Inflammatory macrophage treated with lipopolysaccharide for 1 hour (primary cell): Measurements from ENCODE around the gene KISS1R.
A peak's percentile ranks its signal among the peaks of the same experiment; 100 is the strongest.
"Not testable (repeated sequence)": the region's sequence is repeated elsewhere in the genome, so short reads cannot be mapped to it uniquely, and the experiment has no call there.

Experiments
- DNase-seq, 2 donors: peaks; one replicate each; pipeline ENCODE4 v3.0.0-alpha.2; 2020 to 2022

KISS1R gene

GRCh38 chr19:955803-956765 is 39.0 kb downstream of the KISS1R start:
- no peak for DNase-seq

DNA sequence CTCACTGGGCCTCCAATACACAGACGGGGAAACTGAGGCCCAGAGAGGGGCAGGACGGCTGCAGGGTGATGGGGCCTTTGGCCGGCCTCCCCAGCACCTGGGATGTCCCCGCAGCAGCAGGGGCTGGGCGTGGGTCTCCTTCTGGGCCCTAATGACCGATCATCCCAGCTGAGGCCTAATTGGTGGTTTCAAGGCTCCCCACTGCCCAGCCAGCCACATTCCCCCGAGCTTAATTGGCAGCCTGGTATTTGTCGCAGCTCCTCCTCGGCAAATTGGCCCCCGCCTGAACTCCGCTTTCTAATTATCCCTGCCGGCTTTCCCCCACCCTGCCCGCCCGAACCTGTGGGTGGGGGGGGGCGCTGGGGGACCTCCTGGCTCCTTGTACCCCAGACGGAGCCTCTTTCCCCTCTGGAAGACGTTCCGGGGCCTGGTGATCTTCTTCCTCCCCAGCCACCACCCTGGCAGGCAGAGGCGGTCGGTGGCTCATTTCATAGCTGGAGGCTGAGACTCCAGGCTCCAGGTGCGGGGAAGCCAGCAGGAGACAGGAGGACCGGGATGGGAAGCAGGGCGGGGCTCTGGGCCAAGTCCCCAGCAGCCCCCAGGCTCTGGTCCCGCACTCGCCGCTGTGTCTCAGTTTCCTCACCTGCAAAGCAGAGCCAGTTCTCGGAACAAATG is 39.8 kb downstream of the KISS1R start:
- DNase-seq: no peak

DNA sequence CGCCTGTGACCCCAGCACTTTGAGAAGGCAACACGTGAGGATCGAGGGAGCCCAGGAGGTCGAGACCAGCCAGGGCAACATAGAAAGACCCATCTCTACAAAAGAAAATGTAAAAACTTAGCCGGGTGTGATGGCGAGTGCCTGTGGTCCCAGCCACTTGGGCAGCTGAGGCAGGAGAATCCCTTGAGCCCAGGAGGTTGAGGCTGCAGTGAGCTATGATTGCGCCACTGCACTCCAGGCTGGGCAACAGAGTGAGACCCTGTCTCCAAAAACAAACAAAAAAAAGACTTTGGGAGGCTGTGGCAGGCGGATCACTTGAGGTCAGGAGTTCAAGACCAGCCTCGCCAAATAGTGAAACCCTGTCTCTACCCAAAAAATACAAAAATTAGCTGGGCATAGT is 40.4 kb downstream of the KISS1R start:
- not testable (repeated sequence) for DNase-seq

- peak in 1 of 2 donors; percentile 37 for DNase-seq
These were observed 42.1 kb downstream of the KISS1R start for GRCh38 chr19:958967-959855.

GRCh38 chr19:960020-960419 is 42.9 kb downstream of the KISS1R start:
- no peak for DNase-seq

DNA sequence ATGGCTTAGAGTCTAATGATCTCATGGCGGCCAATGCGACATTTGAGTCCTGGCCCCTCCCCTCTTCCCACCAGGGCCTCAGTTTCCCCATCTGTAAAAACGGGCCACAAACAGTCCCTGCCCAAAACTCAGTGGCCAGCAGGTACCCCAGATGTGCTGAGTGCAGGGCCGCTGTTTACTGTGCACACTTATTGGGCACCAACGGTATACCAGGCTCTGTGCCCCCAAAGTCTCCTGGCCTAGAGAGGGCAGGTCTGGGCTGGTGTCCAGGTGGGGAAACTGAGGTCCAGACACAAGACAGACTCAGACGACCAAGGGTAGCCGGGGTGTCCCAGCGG is 43.4 kb downstream of the KISS1R start:
- DNase-seq: no peak

DNA sequence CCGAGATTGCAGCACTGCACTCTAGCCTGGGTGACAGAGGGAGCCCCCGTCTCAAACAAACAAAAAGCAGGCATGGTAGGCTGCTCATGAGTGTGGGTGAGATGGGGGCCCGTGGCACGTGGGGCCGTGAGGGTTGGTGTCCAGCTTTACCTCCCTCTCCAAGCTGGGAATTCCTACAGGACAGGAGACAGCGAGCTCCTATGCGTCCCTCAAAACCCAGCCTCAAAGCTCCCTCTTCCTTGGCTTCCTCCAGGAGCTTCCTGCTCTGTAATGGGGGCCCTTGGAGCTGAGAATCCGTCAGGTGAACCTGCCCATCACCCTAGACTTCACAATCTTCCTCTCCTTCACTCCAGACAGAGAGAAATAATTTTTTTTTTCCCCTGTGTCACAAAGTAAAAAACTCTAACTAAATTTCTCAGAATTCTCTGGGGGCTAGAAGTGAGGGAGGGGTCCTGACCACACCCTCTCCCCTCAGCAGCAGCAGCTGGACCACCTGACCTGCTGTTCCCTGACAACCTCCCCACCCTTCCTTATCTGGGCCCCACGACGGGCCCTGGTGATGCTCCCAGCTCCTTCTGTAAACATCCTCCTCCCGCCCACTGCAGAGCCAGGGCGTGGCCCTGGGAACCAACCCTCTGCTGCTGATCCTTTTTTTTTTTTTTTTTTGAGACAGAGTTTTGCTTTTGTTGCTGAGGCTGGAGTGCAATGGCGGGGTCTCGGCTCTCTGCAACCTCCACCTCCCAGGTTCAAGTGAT is 44.9 kb downstream of the KISS1R start:
- DNase-seq: peak; percentile 38 to 47

DNA sequence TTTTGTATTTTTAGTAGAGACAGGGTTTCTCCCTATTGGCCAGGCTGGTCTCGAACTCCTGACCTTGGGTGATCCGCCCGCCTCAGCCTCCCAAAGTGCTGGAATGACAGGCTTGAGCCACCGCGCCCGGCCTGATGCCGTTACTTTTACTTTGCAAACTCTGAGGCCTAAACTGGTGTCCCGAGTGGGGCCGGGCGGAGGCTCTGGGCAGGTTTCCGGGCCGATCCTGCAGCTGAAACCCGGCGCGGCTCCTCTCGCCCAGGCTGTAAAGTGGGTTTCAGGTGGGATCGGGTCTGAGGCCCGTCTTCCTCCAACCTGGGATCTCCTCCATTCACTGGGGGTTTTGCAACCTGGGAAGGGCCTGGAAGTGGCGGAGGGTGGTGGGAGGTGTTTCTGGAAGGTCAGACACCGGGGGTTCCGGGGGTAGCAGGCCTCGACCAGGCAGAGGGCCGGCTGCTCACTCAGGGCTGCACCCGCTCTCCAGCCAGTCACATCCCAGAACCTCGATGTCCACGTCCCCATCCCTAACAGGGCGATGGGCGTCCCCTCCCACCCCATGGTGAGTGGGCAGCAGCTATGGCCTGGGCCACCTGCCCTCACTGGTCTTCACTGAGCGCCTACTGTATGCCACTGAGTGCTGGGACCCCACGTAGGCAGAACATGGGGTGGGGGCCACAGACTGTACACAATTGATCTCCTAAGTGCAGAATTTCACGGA is 45.7 kb downstream of the KISS1R start:
- DNase-seq: no peak

GRCh38 chr19:963486-963951 is 46.4 kb downstream of the KISS1R start:
- DNase-seq: no peak

DNA sequence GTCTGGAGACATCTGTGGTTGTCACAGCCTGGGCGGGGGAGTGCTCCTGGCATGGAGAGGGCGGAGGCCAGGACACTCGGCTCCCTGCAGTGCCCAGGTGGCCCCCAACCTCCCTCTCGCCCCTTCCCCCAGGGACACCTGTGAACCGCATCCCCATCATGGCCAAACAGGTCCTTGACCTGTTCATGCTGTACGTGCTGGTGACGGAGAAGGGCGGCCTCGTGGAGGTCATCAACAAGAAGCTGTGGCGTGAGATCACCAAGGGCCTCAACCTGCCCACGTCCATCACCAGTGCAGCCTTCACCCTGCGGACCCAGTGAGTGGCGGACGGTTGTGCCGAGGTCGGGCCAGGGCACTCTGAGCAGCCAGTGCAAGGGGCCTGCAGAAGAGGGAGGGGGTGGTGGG is 47.0 kb downstream of the KISS1R start:
- DNase-seq: no peak

GRCh38 chr19:964761-965694 is 47.9 kb downstream of the KISS1R start:
- DNase-seq: no peak

DNA sequence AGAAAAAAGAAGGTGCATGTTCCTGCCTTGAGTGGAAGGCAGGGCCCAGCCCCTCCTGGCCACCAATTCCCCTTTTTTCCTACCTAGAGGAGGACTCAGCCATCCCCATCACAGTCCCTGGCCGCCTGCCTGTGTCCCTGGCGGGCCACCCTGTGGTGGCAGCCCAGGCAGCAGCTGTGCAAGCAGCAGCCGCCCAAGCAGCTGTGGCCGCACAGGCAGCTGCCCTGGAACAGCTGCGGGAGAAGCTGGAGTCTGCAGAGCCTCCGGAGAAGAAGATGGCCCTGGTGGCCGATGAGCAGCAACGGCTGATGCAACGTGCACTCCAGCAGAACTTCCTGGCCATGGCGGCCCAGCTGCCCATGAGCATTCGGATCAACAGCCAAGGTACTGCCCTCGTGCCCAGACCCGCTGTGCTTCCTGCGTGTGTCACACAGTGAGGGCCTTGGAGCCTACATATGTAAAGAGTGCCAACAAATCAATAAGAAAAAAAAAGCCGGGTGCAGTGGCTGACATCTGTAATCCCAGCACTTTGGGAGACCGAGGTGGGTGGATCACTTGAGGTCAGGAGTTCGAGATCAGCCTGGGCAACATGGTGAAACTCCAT is 49.5 kb downstream of the KISS1R start:
- DNase-seq: no peak
